Neural crest cell (in vitro differentiated cells): ENCODE measurements around the gene COL10A1. TPM values are rescaled to one million over a fixed set of nuclear protein-coding genes. Genes with fewer than 3 reads are reported as not detected.

Experiments used
- DNase-seq: peaks from one replicate; pipeline ENCODE4 v3.0.0; 2021; ENCODE audit warnings: low read depth, mixed read lengths, low spot score
- H3K27ac Mint-ChIP-seq: one replicate; pipeline ENCODE4 v1.8.0; 2021; ENCODE audit warnings: mild to moderate bottlenecking, mixed read lengths; ENCODE audit not compliant: unreplicated experiment
- H3K27me3 Mint-ChIP-seq: 2 replicates; pipeline ENCODE4 v1.8.0; 2021; ENCODE audit warnings: low read depth, mild to moderate bottlenecking, mixed read lengths
- H3K36me3 Mint-ChIP-seq: 2 replicates; pipeline ENCODE4 v1.8.0; 2021; ENCODE audit warnings: low read depth, mild to moderate bottlenecking, mixed read lengths
- H3K4me1 Mint-ChIP-seq: 2 replicates; pipeline ENCODE4 v1.8.0; 2021; ENCODE audit warnings: mixed read lengths
- H3K4me3 Mint-ChIP-seq: one replicate; pipeline ENCODE4 v1.8.0; 2021; ENCODE audit warnings: mild to moderate bottlenecking, mixed read lengths
- H3K9me3 Mint-ChIP-seq: 2 replicates; pipeline ENCODE4 v1.8.0; 2021; ENCODE audit warnings: mixed read lengths
- CTCF ChIP-seq: fragments of 200-600 bp; sonication (generic); conservative IDR thresholded peaks from 2 replicates; pipeline ENCODE4 v1.5.0; 2021; ENCODE audit warnings: antibody characterized with exemption, mild to moderate bottlenecking
- total RNA-seq: library from RNA; stranded (reverse); gene quantifications from 2 replicates; pipeline ENCODE4 v1.2.1, GENCODE V29; 2021

COL10A1 gene
- total RNA-seq, 1 donor from 2014 or later, result not detected

- Mint-ChIP-seq H3K27me3 (no peaks in the 10 kb centered on the region), H3K9me3 (peaks cover 3% of the 10 kb centered on the region), H3K36me3 (peaks cover 3% of the 10 kb centered on the region), H3K4me3 (no peak overlapping the region), H3K27ac (no peak overlapping the region), H3K4me1 (no peaks in the 10 kb centered on the region)
- no peak for DNase-seq
- no peak for TF ChIP-seq CTCF
These were observed 2.0 kb upstream of the COL10A1 start for GRCh38 chr6:116127771-116128493.

GRCh38 chr6:116120430-116120829, 5.5 kb downstream of the COL10A1 start:
- DNase-seq, result no peak
- H3K4me1 Mint-ChIP-seq, result no peaks in the 10 kb centered on the region
- H3K27me3 Mint-ChIP-seq, result no peaks in the 10 kb centered on the region
- TF ChIP-seq CTCF, result no peak
- H3K4me3 Mint-ChIP-seq, result no peak overlapping the region
- no peak overlapping the region for H3K27ac Mint-ChIP-seq
- H3K36me3 Mint-ChIP-seq, result peaks cover 2% of the 10 kb centered on the region
- H3K9me3 Mint-ChIP-seq, result no peaks in the 10 kb centered on the region

- H3K27me3 Mint-ChIP-seq, result no peaks in the 10 kb centered on the region
- H3K36me3 Mint-ChIP-seq, result peaks cover 2% of the 10 kb centered on the region
- DNase-seq, result no peak
- H3K27ac Mint-ChIP-seq, result no peak overlapping the region
- no peaks in the 10 kb centered on the region for H3K4me1 Mint-ChIP-seq
- no peak overlapping the region for H3K4me3 Mint-ChIP-seq
- H3K9me3 Mint-ChIP-seq, result no peaks in the 10 kb centered on the region
- TF ChIP-seq CTCF, result no peak
These were observed 7.3 kb downstream of the COL10A1 start for GRCh38 chr6:116118608-116119007.

- H3K36me3 Mint-ChIP-seq, result no peaks in the 10 kb centered on the region
These were observed 10.2 kb downstream of the COL10A1 start for GRCh38 chr6:116115781-116116180.

GRCh38 chr6:116113386-116113785, 12.5 kb downstream of the COL10A1 start:
- Mint-ChIP-seq H3K9me3 (no peaks in the 10 kb centered on the region), H3K4me1 (no peaks in the 10 kb centered on the region), H3K36me3 (no peaks in the 10 kb centered on the region), H3K27ac (no peak overlapping the region), H3K4me3 (no peak overlapping the region), H3K27me3 (no peaks in the 10 kb centered on the region)
- no peak for DNase-seq
- no peak for TF ChIP-seq CTCF

More at GRCh38 chr6:116115781-116116180, 10.2 kb downstream of the COL10A1 start:
- H3K27ac Mint-ChIP-seq, result no peak overlapping the region
- no peaks in the 10 kb centered on the region for H3K4me1 Mint-ChIP-seq
- no peak for DNase-seq
- TF ChIP-seq CTCF, result peak; percentile 61
- H3K9me3 Mint-ChIP-seq, result no peaks in the 10 kb centered on the region
- H3K27me3 Mint-ChIP-seq, result no peaks in the 10 kb centered on the region
- H3K4me3 Mint-ChIP-seq, result no peak overlapping the region
